NOMO-1 treated with dmso at 0.1 percent for 144 hours (cell line): ENCODE data around the gene EYS.

Source experiments
- DNase-seq: peaks from one replicate; lab custom pipeline; 2025; ENCODE audit not compliant: unreplicated experiment; lab: John Stamatoyannopoulos, UW

Gene EYS

DNA sequence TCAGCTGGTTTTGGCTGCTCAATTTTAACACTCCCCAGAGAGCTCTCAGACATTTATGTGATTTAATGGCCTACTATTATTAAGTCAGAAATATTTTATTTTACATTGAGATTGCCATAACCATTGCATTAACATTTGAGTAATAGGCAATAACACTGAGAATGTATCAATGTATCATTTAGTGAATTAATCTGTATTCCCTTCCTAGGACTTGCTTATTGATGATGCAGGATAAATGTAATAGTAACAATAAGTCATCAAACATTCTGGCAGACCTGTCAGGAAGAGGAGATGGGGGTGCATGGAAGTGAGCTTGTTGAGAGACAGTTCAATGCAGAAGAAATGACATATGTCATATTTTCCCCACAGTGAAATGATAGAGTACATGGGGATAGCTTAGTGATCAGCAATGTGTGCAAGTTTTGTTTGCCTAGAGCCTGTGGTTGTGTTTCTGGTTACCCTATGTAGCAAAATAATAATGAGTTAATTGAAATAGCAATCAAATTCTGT, 458.9 kb downstream of the EYS start:
- no peak for DNase-seq

DNA sequence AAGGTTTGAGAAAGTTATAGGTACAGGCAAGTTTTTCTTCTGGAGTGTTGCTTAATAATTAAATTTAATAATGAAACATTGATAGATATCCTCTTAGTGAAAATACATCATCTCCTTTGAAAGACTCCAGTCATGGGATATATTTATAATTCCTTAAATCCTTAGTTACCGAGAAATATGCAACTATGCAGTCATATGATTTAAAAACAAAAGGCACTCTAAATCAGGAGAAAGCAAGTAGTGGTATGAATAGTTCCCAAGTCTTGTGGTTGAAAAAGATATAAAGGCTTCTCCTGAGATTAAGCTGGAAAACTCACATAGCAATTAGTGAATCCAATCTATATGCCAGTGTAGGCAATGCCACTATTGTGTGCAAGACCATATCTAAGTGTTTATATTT, 475.4 kb downstream of the EYS start:
- DNase-seq: no peak

DNA sequence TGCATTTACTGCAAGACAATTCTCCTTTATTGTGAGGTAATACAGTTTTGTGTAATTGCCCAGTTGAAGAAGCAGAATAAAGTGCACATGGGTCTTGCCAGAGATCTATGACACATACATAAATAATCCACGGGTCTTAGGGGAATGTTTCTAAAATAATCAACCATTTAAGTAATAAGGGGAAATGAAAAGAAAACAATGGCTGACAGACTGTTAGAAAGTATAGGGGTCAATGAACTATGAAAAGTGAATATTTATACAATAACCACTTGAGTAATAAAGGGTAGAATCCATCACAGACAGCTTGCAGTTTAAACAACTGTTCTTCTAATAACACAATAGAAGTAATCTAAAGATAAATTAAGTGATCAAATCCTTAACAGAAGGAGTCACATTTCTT, 477.2 kb downstream of the EYS start:
- no peak for DNase-seq

DNA sequence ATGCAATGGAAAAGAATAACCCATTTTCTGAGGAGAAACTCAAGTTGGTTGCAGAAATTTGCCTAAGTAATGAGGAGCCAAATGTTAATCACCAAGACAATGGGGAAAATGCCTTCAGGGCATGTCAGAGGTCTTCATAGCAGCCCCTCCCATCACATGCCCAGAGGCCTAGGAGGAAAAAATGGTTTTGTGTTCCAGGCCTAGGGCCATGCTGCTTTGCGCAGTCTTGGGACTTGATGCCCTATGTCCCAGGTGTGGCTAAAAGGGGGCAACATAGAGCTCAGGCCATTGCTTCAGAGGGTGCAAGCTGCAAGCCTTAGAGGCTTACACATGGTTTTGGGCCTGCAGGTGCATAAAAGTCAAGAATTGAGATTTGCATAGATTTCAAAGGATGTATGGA, 485.9 kb downstream of the EYS start:
- DNase-seq: no peak

DNA sequence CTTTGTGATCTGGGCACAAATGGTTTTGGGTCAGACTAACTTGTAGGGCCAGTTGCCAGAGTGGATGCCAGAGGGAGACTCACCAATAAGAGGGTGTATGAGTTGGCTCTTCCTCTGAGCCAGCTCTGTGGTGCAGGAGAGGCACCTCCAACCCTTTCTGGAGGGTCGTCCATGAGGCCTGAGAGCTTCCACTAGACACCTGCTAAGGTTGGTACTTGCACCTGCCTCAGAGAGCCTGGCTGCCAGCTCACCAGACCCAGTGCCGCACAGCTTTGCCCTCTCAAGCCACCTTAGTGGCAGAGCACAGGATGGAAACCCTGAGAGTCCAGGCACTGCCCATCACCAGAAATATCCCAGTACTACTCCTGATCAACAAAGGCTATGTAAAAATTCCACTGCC, 504.3 kb downstream of the EYS start:
- no peak for DNase-seq

DNA sequence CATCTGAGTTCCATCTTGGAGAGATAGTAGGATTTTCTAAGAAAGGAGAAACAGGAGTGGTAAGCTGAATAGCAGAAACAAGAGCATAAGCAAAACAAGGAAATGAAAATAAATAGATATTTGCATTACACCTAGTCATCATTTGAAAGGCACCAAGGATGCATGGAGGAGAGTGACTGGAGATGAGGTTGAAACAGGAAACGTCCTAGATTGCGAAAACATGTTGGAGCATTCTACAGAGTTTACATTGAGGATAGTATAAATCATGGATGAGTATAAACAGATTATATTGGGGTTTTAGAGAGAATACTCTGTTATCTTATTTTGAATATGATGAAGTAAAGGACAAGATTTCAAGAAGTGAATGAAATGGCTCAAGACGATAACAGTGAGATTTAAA, 507.3 kb downstream of the EYS start:
- no peak for DNase-seq

DNA sequence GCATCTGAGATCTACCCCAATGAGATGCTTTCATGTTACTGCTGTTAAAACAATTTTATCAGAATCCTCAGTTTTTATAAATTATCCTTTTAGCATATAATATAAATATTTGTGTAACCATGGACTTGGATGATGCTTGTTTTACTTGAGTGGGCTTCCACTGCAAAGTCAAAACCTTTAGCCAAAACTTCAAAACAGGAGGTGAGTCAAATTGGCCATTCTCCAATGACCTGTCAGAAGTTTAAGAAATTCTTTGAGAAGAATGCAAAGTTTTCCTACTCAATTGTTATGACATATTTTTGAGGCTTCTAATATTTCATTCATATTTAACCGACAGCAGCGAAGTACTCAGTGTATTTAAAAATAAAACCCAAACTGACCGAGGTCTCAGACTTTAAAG, 507.9 kb downstream of the EYS start:
- no peak for DNase-seq

DNA sequence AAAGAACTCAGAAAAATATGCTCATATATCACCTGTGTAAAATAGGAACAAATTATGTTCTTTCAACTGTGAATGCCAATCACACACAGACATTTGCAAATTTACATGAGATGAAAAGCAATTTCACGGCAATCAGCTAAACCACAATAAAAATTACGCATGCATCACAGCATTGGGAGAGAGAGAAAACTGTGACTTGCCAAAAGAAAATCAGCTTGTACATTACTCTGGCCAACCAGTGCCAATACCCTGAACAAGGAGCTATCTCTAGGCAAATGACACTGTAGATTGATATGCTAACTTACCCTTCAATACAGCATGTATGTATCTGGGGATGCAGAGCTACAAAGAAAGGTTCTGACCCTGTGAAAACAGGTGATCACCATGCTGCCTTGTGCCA, 515.6 kb downstream of the EYS start:
- no peak for DNase-seq

DNA sequence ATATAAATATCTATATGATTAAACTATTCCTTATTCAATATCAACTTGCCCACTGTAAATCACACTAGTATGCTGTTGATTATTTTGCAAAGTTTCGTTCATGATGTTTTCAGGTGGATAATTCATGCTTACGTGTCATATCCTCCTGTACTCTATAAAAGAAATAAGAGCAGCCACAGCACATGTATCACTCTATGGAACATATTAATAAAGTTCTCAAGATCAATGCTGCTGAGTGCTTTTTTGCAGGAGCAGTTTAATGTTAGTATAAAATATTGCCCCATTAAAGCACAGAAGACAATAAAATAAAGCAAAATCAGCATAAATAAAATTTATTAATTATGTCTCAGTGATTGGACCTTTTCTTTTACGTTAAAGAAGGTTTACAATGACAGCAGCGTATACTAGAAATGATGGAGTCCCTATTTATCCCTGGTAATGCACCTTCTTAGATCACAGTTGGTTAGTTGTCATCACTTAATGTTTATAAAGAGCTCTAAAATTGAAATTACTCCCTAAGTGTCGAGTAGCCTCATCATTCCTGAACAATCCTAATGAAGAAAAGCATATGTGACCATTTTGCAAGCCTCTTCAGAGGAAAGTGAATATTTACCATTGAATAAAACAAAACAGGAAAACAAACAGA, 517.7 kb downstream of the EYS start:
- DNase-seq: no peak

DNA sequence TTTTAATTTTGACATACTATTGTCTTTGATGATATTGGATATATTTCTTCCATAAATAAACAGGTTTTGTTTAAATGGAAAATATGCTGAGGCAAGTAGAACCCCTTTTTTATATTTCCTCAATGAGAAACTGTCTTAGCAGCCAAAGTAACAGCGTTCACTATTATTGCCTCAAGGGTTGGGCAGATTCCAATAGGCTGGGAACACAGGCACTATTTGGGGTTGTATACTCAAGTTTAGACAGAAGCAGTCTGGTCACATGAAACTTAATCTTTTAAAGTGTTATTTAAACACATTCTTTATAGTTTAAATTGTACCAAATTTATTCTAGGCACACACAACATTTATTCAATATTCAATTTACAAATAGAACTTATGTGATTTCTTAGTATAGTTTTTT, 520.2 kb downstream of the EYS start:
- no peak for DNase-seq

DNA sequence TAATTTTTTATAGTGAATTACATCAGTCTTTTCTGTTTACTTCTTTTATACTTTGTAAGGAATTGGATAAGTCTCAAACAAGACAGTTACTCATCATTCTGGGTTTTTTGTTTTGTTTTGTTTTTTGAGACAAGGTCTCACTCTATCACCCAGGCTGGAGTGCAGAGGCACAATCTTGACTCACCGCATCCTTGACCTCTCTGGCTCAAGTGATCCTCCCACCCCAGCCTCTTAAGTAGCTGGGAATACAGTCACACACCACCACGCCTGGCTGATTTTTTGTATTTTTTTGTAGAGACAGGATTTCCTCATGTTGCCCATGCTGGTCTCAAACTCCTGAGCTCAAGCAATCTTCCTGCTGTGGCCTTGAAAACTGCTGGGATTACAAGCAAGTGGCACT, 524.3 kb downstream of the EYS start:
- DNase-seq: no peak

DNA sequence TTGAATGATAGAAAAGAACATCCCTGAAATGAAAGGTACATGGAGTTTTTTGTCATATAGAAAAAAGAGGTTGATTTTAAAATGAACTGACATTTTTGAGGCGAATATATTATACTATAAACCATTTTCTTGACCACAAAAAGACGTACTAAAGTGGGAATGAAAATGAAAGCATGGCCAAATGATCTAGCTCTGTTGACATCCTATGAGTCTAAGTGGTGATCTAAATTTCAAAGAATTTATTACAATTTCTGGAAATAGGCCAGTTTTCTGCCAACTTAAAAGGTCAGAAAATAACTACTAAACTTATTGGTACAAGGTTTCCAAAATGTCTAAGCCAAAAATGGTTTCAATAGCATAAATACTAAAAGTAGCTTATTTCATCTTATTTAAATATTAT, 536.8 kb downstream of the EYS start:
- DNase-seq: no peak

DNA sequence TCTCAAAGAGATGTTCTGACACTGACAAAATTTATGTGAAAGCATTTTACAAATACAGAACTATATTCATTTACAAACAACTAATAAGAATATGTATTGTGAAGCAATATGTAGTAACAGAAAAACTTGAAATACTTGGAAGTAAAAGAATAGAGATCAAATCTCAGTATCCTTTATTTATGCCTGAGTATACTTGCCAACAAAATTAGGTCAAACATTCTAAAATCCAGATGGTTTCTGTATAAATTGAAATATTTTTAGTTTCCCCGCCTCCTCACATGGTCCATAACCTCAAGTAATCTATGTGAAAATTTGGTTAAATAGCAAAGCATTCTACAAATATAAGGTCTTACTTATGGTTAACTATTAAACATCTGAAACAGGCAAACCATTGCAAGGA, 545.4 kb downstream of the EYS start:
- DNase-seq: no peak

DNA sequence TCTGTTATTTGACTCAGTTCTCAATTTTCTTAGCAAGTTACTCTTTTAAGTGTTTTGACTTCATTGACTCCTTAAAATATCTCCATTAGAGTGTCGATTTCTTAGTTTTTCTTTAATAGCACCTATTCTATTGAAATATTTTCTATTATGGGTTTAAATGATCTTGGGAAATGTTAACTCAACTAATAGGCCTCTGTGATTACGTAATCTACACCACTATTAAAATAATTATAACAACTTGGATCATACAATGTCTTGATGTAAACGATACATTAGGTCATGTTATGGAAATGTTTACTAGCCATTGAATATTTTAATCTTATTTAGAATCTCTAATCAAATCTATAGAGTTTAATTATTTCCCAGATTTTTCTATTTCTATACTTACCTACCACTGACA, 550.0 kb downstream of the EYS start:
- no peak for DNase-seq

DNA sequence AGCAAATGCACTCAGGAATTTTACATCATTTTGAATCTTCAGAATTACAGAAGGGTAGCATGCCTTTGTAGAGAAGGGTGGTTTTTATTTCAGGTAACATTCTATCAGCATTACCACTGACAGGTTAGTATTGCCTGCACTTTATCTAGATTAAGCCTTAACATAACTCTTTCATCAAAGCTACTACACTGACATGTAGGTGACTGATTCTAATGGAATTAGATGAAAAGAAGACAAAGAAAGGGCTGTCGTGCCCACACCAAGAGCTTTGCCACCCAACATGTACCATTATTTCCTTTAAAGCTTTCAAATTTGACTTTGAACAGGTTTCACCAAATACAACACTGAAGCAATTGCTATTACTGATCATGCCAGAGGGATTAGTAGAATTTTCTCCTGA, 551.9 kb downstream of the EYS start:
- no peak for DNase-seq

DNA sequence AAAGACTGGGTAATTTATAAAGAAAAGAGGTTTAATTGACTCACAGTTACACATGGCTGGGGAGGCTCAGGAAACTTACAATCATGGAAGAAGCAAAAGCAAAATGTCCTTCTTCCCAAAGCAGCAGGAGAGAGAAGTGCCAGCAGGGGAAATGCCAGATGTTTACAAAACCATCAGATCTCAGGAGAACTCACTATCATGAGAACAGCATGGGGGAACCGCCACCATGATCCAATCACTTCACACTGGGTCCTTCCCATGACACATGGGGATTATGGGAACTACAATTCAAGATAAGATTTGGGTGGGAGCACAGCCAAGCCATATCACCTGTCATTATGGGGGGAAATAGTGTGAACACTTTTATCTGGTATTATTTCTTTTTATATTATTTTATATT, 557.2 kb downstream of the EYS start:
- no peak for DNase-seq

DNA sequence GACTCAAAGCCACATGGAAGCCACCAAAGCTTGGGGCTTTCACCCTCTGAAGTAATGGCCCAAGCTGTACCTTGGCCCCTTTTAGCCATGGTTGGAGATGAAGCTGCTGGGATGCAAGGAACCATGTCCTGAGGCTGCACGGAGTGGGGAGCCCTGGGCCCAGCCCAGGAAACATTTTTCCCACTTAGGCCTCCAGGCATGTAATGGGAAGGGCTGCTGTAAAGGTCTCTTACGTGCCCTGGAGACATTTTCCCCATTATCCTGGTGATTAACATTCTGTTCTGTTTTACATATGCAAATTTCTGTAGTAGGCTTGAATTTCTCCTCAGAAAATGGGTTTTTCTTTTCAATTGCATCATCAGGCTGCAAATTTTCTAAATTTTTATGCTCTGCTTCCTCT, 558.2 kb downstream of the EYS start:
- DNase-seq: no peak

DNA sequence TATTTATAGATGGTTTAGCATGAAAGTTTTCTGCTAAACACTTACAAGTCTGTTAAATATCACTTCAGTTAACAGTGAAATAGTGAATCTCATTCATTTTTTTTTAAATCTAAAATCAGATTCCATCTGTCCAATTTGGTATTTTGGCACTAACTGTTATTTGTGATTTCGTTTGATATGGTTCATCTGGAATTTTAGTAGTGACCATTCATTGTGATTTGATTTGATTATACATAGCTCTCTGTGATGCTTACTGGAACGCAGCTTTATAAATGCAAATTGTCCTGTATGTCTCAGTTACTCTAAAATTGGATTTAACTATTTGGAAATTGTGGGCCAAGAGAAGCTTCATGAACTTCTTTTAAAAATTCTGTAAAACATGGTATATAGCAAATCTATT, 571.5 kb downstream of the EYS start:
- DNase-seq: no peak

DNA sequence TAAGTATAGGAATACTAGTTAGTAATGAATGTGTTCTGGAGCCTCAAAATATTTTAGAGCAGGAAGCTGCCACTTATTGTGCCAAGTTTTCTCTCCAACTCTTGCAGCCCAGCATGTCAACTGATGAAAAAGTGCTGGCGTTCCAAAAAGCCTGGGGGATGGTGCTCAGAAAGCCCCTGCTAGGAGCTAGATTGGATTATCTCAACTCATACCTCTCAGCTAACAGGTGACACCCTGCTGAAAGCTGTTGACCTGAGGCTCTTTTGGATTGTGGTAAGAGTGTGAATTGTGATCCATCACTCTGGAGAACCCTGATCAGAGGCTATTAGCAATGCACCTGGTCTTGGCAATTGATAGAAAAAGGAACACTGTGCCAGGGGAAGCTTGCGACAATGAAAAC, 580.4 kb downstream of the EYS start:
- DNase-seq: no peak

DNA sequence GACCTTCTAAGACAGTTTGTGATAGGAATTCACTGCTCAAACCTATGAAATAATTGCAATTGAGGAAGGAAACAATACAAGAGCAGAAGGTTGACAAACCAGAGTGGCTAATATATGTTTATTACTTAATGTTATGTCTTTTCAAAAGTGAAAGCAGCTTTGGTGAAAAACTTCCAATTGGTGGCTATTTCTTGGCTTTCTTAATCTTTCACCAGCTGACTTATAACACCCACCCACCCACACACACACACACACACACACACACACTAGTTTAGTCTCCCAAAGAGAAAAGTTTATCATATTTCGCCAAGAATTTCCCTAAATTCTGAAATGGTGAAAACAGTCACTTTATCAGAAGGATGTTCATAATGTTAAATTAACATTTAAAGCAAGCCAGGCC, 583.5 kb downstream of the EYS start:
- no peak for DNase-seq

DNA sequence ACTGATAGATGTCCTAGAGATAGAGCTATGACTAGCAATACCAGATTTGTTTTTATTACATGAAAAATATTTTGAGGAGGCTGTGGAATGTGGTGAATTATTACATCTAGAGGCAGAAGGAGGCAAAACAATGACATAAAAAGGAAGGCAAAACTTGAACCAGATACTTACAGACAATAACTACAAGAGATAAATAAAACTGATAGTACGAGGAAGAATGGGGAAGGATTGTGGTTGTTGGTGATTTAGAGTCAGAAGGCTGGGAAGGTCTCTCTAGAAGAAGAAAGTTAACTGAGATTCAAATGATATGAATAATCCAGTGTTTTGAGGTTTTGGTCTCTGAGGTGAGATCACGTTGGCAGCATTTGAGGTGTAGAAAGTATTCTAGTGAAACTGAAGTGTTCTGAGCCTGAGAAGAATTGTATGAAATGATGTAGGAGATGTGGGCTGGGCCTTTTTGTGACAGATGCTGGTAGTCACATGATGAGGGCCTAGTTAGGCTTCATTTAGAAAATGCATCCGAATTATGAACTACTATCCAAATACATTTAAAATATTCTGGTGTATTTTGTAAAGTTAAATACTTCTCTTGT, 589.1 kb downstream of the EYS start:
- DNase-seq: no peak

DNA sequence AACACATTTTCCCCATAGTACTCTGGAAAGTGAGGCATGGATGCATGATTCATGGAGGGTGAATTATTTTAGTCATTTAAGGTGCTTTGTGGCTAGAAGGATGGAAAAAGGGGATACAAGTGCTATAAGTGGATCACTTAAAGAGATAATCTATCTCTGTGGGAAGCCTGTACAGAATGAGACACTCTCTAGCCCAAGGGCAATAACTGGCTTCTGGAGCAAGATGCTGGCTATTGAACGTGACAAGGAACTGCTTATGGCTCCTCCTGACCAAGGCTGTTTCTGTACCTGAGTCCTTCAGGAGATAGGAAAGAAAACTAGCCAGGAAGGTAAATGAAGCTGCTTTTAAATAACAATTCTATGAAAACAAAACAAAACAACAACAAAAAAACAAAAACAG, 590.7 kb downstream of the EYS start:
- DNase-seq: no peak

DNA sequence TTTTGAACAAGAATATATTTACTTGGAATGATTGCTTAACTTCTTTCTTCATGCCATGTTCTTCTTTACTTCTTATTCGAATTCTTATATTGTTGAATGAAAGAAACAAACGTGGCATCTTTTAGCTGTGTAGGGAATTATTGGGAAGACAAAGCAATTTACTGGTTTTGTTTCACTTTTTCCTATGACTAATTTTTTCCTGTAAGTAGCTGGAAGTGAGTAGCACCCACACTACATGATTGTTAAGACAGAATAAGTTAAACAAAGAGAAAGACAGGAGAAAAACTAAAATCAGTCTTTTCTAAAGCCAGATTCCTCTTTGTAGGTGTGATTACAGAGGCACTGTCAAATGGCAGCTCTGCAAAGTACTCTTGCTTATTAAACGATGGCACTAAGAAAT, 593.4 kb downstream of the EYS start:
- DNase-seq: no peak
